Testis (tissue), 2 donors: ENCODE data around the gene PRSS38.

Experiments
- CTCF ChIP-seq, 3 experiments: fragments of 450-650 bp in 2 of 3; fragments of 200-600 bp in 1 of 3; sonication (generic) in 1 of 3; IDR thresholded peaks; one replicate each; pipeline ENCODE4 v1.5.1; 2016 to 2019; ENCODE audit warnings: antibody characterized with exemption in 3 of 3, mild to moderate bottlenecking in 2 of 3, moderate library complexity in 1 of 3
- POLR2A ChIP-seq: fragments of 450-650 bp; IDR thresholded peaks from one replicate; pipeline ENCODE4 v1.6.1; 2017; ENCODE audit warnings: antibody characterized with exemption, mild to moderate bottlenecking, moderate library complexity

GRCh38 chr1:227771326-227771725 lies 44.1 kb upstream of the PRSS38 start:
- TF ChIP-seq CTCF (IDR thresholded peaks at IDR 0.05) (no peak), POLR2A (no peak)
